IMR-90 (cell line): ENCODE measurements around the gene C16orf89.

Experiments used
- BHLHE40 ChIP-seq: fragments of 150-350 bp; IDR thresholded peaks from 2 replicates; pipeline ENCODE4 v1.6.1; 2016; ENCODE audit warnings: mild to moderate bottlenecking, low read depth, low read length
- CEBPB ChIP-seq: IDR thresholded peaks from 2 replicates; pipeline ENCODE4 v1.6.1; 2012; ENCODE audit warnings: low read depth, low read length, improper control_type of control experiment
- CTCF ChIP-seq: conservative IDR thresholded peaks from 2 replicates; pipeline ENCODE4 v1.5.1; 2012; ENCODE audit warnings: mild to moderate bottlenecking, low read depth, low read length, improper control_type of control experiment
- FOS ChIP-seq: fragments of 150-350 bp; IDR thresholded peaks from 2 replicates; pipeline ENCODE4 v1.6.1; 2016; ENCODE audit warnings: low read depth, low read length
- MAFK ChIP-seq: IDR thresholded peaks from 2 replicates; pipeline ENCODE4 v1.6.1; 2012; ENCODE audit warnings: low read depth, low read length, improper control_type of control experiment
- MAZ ChIP-seq: IDR thresholded peaks from 2 replicates; pipeline ENCODE4 v1.6.1; 2012; ENCODE audit warnings: low read depth, mild to moderate bottlenecking, low read length, improper control_type of control experiment, moderate library complexity, borderline replicate concordance
- NFE2L2 ChIP-seq: fragments of 150-350 bp; IDR thresholded peaks from 2 replicates; pipeline ENCODE4 v1.6.1; 2016; ENCODE audit warnings: low read depth, mild to moderate bottlenecking, low read length
- POLR2A ChIP-seq: IDR thresholded peaks from 2 replicates; pipeline ENCODE4 v1.6.1; 2012; ENCODE audit warnings: mild to moderate bottlenecking, low read depth, low read length
- RAD21 ChIP-seq: IDR thresholded peaks from 2 replicates; pipeline ENCODE4 v1.6.1; 2012; ENCODE audit warnings: low read length, improper control_type of control experiment
- RCOR1 ChIP-seq: IDR thresholded peaks from 2 replicates; pipeline ENCODE4 v1.6.1; 2012; ENCODE audit warnings: mild to moderate bottlenecking, low read length, improper control_type of control experiment; ENCODE audit not compliant: insufficient replicate concordance
- RFX5 ChIP-seq: IDR thresholded peaks from 2 replicates; pipeline ENCODE4 v1.8.0; 2012; ENCODE audit warnings: low read depth, mild to moderate bottlenecking, low read length, moderate library complexity
- SMC3 ChIP-seq: fragments of 150-350 bp; IDR thresholded peaks from 2 replicates; pipeline ENCODE4 v1.6.1; 2016; ENCODE audit warnings: low read depth, mild to moderate bottlenecking, antibody characterized with exemption, low read length, moderate library complexity
- TF ChIP-seq, protein P1 (sequence below): fragments of 150-350 bp; IDR thresholded peaks from 2 replicates; pipeline ENCODE4 v1.6.1; 2016; ENCODE audit warnings: low read depth, mild to moderate bottlenecking, low read length, moderate library complexity, borderline replicate concordance
- TF ChIP-seq, protein P2 (sequence below): fragments of 150-350 bp; IDR thresholded peaks from 2 replicates; pipeline ENCODE4 v1.6.1; 2017; ENCODE audit warnings: mild to moderate bottlenecking, antibody characterized with exemption, low read length, low read depth

DNA sequence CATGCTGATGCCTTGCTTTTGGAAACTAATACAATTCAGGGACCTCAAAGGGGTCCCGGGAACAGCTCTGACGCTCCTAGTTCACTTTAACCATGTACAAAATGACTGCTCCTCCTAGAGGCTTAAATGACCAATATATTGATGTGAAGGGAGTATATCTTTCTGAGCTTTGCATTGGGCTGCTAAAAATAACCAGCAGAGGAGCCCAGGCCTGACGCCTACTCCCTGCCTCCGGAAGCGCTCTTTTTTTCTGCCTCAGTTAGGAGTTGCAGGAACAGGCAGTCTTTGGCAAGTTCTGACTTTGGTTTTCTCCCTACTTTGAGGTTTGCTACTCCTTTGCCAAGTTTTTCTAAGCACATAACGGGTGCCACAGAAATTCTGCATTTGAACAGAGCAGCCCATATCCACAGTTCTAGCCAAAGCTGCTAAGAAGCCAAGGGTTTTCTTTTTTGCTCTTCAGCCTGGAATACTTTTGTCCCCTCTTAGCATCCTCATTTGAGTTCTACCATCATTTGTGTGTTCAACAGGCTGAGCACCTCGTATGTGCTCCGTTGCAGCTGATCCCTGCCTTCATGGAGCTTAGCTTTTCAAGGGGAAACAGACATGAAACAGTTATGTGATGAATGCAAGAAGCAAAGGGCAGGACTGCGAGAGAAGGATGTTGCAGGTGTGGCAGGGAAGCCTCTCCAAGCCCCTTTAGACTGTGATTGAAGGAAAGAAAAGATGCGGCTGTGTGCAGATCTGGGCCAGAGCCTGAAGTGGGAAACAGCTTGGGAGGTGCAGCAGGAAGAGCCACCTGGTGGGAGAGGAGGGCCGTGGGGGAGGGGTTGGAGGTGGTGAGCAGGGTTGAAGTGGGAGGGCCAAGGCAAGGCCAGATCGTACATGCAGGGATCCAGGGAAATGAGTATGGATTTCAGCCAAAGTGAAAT, 29.3 kb downstream of the C16orf89 start:
- TF ChIP-seq POLR2A = no peak
- TF ChIP-seq RAD21 = no peak
- no peak for TF ChIP-seq CTCF
- TF ChIP-seq, protein P1, sequence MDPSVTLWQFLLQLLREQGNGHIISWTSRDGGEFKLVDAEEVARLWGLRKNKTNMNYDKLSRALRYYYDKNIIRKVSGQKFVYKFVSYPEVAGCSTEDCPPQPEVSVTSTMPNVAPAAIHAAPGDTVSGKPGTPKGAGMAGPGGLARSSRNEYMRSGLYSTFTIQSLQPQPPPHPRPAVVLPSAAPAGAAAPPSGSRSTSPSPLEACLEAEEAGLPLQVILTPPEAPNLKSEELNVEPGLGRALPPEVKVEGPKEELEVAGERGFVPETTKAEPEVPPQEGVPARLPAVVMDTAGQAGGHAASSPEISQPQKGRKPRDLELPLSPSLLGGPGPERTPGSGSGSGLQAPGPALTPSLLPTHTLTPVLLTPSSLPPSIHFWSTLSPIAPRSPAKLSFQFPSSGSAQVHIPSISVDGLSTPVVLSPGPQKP = no peak
- no peak for TF ChIP-seq MAFK
- no peak for TF ChIP-seq NFE2L2
- TF ChIP-seq MAZ = no peak
- no peak for TF ChIP-seq SMC3
- TF ChIP-seq, protein P2, sequence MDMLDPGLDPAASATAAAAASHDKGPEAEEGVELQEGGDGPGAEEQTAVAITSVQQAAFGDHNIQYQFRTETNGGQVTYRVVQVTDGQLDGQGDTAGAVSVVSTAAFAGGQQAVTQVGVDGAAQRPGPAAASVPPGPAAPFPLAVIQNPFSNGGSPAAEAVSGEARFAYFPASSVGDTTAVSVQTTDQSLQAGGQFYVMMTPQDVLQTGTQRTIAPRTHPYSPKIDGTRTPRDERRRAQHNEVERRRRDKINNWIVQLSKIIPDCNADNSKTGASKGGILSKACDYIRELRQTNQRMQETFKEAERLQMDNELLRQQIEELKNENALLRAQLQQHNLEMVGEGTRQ = no peak
- no peak for TF ChIP-seq BHLHE40
- TF ChIP-seq CEBPB = no peak
- TF ChIP-seq FOS = no peak
- no peak for TF ChIP-seq RFX5
- TF ChIP-seq RCOR1 = no peak
